UCSD-AML1 (cell line): ENCODE measurements around the gene PLEKHN1.
"Not testable (repeated sequence)": the region's sequence is repeated elsewhere in the genome, so short reads cannot be mapped to it uniquely, and the experiment has no call there.

Experiments
- DNase-seq: peaks from one replicate; lab custom pipeline; 2025; ENCODE audit not compliant: unreplicated experiment; lab: John Stamatoyannopoulos, UW

Gene PLEKHN1

DNA sequence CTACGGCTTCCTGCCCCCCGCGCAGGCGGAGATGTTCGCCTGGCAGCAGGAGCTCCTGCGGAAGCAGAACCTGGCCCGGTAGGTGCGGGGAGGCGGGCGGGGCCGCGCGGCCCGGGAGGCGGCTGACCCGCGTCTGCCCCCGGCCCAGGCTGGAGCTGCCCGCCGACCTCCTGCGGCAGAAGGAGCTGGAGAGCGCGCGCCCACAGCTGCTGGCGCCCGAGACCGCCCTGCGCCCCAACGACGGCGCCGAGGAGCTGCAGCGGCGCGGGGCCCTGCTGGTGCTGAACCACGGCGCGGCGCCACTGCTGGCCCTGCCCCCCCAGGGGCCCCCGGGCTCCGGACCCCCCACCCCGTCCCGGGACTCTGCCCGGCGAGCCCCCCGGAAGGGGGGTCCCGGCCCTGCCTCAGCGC lies 23.9 kb upstream of the PLEKHN1 start:
- no peak for DNase-seq

DNA sequence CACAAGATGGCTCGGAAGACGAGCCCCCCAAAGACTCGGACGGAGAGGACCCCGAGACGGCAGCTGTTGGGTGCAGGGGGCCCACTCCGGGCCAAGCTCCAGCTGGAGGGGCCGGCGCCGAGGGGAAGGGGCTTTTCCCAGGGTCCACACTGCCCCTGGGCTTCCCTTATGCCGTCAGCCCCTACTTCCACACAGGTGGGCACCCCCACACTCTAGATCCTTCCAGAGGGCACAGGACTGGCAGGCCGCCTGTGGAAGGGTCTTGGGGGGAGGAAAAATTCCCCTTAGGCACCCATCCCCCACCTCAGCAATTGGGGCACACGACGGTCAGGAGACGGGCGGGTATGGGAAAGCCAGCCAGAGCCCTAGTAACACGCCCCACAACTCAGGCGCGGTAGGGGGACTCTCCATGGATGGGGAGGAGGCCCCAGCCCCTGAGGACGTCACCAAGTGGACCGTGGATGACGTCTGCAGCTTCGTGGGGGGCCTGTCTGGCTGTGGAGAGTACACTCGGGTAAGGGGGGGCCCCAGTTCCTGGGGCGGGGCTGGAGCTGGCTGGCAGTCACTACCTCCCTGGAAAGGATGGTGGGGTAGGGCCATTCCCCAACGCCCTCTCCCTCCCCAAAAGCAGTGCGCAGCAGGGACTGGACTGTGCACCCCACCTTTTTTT lies 23.3 kb upstream of the PLEKHN1 start:
- DNase-seq, result no peak

DNA sequence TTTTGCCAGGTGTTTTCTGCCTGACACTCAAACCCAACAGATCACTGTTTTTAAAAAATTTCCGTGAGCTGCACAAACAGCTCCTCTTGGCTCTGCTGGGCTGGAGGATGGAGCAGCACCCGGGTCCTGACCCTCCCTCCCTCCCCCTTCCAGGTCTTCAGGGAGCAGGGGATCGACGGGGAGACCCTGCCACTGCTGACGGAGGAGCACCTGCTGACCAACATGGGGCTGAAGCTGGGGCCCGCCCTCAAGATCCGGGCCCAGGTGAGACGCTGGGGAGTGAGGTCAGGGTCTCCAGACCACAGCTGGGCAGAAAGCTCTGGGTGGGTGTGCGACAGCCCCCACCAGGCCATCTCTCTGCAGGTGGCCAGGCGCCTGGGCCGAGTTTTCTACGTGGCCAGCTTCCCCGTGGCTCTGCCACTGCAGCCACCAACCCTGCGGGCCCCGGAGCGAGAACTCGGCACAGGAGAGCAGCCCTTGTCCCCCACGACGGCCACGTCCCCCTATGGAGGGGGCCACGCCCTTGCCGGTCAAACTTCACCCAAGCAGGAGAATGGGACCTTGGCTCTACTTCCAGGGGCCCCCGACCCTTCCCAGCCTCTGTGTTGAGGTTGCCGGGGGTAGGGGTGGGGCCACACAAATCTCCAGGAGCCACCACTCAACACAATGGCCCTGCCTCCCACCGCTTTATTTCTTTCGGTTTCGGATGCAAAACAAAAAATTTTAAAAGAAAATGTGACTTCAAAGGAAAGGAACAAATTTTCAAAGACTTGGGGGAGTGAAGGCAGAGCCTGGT lies 22.5 kb upstream of the PLEKHN1 start:
- DNase-seq, result no peak

DNA sequence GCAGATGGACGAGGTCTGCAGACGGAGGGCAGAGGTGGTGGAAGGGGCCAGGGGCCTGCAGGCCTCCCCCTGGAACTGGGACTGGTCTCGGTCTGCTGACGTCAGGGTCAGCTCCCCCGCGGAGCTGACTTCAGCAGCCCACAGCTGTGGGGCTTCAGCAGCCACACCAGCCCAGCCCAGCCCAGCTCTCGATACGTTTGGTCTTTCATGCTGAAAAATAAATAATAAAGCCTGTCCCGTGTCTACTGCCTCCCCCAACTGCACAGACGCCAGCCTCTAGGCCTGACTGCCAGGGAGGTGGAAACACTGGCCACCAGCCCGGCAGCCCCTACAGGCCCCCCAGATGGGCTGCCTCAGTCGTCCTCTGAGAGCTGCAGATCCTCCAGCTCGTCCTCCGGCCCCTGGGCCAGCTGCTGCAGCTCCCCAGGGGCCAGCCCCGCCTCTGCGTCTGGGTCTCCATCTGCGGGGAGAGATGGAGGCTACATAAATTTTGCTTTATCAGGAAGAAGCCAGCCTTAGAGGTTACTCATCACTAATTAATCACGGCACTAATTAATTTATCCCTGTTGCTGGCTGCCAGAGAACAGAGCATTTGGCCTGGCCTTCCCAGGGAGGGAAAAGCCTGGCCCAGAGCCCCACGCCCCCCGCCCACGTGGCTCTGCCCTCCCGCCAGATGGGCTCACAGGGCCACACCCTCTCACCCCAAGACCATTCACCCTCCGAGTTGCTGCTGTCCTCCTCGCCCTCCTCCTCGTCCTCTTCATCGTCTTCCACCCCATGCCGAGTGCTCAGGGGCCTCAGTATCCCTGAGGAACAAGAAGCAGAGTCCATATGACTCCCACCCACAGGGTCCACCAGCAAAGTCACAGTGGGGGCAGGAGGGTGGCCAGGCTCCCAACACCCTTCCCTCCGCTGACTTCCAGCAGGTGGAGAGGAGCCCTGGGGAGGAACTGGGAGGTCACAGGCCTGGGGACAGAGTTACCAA lies 21.6 kb upstream of the PLEKHN1 start:
- no peak for DNase-seq

DNA sequence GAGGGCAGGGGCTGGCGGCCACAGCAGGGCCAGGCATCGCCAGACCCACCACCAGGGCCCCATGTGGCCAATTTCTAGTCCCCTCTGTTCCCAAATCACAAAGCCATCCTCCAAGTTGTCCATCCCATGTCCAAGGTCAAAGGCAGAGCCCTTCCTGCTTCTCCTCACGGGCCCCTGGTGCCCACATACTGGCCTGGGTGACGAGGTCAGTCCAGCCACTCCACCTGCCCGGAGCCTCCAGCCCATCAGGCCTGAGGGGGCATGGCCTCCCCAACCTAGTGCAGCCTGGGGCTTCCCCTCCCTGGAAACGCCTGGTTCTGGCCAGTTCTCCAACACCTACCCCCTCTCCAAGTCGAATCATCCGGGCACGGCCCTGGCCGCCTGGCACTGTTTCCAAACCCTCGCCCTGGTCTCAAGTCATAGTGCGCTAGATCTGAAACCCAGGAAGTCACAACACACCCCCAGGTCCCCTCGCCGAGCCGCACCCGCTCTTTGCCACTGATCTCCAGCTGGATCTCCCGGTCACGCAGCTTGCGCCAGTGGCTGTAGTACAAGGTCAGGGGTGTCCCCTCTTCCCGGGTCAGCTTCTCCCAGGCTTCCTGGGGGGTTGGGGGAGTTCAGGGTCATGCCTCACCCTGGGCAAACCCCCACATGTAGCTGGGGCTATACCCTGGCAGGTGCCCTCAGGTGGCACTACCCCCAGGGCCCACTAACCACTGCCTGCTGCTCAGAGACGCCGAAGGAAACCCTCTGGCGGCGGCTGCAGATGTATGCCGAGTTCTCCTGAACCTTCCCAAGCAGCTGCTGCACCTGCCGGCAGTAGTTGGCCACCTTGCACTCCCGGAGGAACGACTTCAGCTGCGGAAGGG lies 20.4 kb upstream of the PLEKHN1 start:
- no peak for DNase-seq

DNA sequence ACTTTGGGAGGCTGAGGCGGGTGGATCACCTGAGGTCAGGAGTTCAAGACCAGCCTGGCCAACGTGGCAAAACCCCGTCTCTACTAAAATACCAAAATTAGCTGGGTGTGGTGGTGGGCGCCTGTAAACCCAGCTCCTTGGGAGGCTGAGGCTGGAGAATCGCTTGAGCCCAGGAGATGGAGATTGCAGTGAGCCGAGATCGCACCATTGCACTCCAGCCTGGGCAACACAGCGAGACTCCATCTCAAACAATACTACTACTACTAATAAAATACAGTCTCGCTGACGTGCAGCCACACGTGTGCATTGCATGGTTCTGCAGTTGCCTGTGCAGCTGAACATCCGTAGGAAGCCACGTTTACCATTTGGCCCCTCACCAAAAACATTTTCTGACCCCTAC lies 19.5 kb upstream of the PLEKHN1 start:
- DNase-seq, result not testable (repeated sequence)

DNA sequence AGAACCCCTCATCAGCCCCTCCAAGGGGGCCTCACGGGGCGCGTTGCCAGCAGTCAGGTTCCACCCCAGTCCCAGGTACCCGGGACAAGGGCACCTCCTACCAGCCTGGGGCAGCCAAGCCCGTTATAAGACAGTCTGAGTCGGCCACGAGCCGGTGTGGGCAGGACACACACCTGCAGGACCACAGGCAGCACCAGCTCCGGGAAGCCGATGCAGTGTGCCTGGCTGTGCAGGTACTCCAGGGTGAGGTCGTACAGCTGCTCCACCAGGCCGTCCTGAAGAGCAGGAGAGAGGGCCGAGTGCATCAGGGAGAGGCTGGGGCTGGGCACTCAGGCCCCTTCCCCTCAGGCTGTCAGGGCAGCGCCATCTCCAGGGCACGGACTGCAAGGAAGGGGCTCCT lies 18.3 kb upstream of the PLEKHN1 start:
- no peak for DNase-seq

DNA sequence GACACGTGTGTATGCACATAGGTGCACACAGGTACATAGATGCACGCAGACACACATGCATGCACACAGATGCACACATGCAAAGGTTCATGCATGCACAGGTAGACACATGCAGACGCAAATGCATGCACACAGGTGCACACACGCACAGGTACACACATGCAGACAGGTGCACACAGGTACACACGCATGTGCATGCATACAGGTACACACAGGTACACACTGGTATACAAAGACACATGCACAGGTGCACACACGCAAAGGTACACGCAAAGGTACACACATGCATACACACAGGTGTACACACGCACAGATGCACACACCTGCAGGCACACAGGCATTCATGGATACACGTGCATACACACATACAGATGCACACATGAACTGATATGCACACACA lies 16.0 kb upstream of the PLEKHN1 start:
- DNase-seq, result no peak

DNA sequence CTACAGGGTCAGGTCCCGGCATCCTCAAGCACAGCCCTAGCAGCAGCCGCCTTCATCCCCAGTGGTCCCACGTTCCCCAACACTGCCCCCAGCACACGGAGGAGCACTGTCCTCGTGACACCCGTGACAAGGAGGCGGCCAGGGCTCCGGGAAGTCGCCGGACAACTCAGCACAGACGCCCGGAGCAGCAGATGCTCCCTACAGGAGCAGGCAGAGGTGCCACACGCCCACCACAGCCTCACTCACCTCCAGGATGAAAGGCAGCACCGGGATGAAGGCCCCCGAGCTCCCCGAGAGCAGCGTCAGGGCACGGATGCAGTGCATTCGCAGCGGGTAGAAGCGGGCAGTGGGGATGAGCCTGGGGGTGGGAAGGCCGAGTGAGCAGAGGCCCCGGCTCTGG lies 15.4 kb upstream of the PLEKHN1 start:
- DNase-seq, result no peak

DNA sequence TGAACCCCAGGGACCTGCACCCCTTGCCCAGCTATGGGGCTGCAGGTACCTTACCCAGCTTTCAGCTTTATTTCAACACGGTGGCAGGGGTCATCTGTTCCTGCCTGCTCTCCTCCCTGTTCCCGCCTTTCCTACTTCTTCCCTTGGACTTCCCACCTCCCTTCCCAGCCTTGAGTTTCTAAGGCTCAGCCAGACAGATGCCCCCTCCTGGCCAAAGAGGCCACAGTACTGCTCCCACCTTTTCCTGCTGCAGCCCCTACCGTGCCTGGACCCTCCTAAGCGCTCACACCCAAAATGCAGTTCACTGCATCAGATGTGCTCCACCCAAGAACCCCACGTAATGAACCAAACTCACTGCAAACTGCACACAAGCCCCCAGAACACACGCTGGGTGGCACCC lies 14.9 kb upstream of the PLEKHN1 start:
- DNase-seq, result no peak

DNA sequence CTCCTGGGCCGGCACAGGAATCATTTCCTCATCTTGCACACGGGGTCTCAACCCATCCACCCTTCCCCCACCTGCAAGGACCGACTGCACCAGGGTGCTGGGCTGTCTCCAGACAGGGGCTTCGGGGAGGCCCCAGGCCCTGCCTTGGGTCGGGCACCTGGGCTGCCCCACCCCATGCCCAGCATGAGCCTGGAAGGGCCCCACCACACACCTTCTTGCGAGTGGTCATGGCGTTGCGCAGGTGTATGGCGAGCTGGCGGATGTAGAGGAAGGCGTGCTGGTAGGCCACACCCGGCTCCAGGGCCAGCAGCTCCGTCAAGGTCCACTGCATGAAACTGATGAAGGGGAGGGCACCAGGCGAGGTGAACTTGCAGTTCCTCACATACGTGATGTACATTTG lies 14.1 kb upstream of the PLEKHN1 start:
- no peak for DNase-seq

DNA sequence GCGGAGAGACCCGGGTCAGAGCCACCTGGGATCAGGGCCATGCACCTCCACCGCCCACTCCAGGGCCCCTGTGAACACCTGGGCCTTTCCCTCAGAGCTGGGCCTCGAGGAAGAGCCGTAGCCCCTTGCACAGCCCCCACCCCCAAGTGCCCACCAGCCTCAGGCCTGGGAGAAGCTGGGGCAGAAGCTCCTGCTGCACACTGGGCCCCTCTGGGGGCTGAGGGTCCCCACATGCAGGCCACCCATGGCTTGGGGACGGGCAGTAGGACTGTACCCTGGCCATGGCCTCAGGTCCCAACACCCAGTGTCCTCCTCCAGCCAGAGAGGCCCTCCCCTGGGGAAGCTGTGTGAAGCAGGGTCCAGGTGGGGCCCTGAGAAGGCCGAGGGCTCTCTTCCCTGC lies 13.7 kb upstream of the PLEKHN1 start:
- no peak for DNase-seq

DNA sequence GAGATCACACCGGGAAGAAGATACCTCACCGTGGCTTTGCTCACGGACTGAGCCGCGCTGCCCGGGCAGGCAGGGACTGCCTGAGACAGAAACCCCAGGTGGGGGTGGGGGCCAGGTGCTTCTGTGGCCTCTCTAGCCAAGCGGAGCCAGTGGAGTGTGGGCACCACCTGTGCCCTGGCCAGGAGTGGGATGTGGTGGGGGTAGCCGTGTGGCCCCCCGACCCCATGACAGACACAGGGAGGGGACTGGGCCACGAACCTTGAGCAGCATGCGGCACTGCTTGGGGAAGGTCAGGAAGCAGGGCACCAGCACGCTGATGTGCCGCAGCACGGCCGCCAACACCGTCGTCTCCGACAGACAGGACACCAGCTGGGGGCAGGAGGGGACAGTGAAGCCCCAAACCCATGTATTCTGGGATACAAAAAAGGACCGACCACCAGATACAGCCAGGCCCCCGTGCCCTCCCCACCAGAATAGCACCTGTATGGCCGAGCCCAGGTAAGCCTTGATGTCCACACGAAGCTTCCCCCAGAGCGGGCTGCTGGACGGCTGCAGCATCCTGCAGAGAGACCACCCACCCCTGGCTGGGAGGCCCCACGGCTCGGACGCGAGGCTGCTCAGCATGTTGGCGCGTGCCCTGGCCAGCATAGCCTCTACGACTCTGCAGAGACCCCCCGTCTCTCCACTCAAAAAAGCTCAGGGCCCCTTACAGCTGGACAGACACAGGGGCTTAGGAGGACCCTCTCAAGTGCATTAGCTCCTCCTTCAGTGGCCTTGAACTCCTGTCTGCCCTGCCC lies 12.6 kb upstream of the PLEKHN1 start:
- DNase-seq, result no peak

DNA sequence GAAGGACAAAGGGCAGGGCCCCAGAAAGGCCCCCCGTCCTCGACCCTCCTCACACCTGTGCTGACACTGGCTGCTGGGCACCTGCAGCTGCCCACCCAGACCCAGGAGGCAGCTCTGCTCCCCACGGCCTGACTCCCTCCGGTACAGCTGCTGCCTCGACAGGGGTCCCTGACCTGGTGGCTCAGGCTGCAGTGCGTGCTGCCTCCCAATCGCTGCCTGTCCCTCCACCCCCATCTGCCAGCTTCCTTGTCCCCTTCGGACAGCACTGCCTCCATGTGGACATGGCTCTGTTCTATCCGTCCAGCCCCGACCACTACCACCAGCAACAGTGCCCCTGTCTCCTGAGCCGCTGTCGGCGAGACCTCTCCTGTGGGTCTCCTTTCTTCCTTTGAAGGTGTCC lies 11.4 kb upstream of the PLEKHN1 start:
- DNase-seq, result no peak

DNA sequence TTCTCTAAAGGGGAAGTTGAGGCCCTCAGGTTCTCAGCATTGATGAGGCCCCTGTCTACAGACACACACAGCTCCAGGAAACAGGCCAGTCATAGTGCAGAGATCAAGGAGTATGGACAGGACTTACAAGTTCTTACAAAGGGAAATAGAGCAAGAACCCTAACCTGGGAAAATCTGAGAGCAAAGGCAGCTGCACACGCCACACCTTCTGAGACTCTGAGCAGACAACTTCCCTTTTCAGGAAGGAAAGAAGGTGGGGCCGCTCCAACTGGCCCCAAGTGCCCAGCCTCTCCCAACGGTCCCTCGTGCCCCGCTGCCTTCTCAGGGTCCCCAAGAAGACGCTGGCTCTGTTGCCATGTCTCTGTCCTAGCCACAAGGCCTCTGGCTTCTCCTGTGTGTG lies 10.8 kb upstream of the PLEKHN1 start:
- no peak for DNase-seq

DNA sequence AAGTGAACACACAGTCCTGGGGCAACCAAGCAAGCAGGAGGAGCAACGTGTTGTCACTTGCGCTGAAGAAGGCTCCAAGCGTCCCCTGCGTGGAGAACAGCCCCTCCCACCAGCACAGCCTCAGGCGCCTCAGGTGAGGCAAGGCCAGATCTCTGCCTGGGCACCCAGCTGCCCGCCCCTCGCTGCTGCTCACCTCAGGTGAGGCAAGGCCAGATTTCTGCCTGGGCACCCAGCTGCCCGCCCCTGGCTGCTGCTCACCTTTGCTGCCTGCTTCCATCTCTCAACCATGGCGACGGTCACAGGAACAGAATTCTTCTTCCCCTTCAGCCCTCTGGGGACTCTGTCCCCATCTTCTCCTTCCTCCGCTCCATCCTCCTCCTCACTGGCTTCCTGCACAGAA lies 9.6 kb upstream of the PLEKHN1 start:
- DNase-seq, result no peak

DNA sequence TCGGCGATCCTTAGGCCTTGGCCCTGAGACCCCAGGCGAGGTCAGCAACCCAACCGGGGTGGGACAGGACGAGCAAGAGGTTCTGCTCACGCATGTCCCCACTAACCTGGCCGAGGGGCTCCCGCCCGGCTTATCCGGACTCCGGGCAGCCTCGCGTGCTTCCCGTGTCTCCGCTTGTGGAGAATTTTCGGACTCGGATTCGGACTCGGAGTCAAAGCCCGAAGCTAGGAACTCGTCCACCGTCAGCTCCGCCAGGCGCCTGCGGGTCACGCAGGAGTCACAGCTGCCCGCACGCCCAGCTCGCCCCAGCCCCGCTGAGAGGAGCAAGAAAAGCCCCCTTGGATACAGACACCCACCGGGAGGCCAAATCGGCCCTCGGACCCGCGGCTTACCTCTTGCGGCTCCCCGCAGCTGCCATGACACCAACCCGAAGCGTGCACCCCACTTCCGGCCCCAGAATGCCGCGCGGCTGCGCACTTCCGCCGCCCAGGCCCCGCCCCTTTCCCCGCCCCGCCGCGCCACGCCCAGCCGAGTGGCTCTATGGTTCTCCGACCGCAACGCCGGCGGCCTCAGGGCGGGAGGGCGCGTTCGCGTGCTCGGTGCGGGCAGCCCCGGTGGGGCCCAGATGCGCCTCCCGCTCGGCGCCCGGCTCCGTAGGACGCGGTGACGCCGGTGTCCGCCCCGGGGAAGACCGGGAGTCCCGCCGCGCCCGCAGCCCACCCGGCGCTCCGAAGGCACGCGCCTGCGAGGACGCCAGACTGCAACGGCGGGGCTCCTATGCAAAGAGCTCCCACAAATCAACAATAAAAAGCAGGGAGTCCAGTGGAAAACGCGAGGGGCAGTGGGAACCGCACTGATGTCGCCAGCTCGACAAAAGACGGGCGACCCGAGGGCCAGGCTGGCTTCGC lies 7.2 kb upstream of the PLEKHN1 start, which contains the start of gene NOC2L:
Gene NOC2L, minus strand, starts transcription at position 434 of the 908 bp plus-strand sequence. Its CDS starts 16 bp downstream, at position 418.
- DNase-seq, result peak; percentile 95

DNA sequence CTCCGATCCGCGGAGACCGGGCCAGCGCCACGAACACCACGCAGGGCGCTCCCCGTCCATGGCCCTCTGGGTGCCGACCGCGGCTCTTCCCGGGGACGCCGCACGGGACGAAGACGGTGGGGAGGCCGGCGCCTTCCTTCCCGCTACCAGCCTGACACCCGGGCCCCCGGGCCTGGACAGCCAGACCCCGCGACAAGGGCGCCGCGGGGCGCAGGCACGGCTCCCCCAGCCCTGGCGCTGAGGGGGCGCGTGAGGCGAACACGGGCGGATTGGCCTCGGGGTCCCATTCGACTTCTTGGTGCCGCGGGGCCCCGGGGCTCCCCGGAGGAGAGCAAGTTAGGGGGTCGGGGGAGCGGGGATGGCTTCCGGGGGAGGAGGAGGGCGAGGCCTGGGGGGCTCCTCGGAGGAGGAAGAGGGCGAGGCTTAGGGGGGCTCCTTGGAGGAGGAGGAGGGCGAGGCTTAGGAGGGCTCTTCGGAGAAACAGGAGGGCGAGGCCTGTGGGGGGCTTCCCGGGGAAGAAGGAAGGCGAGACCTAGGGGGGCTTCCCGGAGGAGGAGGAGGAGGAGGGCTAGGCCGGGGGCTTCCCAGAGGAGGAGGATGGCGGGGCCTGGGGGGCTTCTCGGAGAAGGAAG lies 6.4 kb upstream of the PLEKHN1 start:
- no peak for DNase-seq
